ENCODE measurements around the gene ERICH6B.

DNA sequence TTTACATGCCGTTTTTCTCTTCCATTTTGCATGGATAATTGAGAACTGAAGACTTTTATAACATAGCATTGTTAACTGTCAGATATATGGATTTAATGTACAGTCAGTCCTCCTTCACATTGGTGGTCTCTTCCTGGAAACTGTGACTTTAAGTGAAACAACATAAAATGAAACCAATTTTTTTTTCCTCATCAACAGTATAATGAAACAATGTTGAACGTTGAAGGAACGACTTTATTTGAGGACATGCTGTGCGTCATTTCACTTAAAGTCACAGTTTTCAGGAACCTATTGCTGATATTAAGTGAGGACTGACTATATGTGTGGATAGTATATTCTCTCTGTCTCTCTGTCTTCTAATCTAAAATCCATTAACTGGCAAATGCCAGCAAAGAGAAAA is 96.0 kb downstream of the ERICH6B start:
- TF ChIP-seq, protein P1, sequence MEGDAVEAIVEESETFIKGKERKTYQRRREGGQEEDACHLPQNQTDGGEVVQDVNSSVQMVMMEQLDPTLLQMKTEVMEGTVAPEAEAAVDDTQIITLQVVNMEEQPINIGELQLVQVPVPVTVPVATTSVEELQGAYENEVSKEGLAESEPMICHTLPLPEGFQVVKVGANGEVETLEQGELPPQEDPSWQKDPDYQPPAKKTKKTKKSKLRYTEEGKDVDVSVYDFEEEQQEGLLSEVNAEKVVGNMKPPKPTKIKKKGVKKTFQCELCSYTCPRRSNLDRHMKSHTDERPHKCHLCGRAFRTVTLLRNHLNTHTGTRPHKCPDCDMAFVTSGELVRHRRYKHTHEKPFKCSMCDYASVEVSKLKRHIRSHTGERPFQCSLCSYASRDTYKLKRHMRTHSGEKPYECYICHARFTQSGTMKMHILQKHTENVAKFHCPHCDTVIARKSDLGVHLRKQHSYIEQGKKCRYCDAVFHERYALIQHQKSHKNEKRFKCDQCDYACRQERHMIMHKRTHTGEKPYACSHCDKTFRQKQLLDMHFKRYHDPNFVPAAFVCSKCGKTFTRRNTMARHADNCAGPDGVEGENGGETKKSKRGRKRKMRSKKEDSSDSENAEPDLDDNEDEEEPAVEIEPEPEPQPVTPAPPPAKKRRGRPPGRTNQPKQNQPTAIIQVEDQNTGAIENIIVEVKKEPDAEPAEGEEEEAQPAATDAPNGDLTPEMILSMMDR (IDR thresholded peaks at IDR 0.05) = no peak
- no peak for TF ChIP-seq POLR2A (IDR thresholded peaks at IDR 0.05)
